Kidney (tissue), 14 donors: Measurements from ENCODE around the gene PLN. TPM values are rescaled to one million over a fixed set of nuclear protein-coding genes. Genes with fewer than 3 reads are reported as not detected.
A peak's percentile ranks its signal among the peaks of the same experiment; 100 is the strongest.

Source experiments
- DNase-seq, 5 donors: peaks; one replicate each; pipeline ENCODE4 v3.0.0-alpha.2; 2013 to 2020
- FAIRE-seq: peaks from 2 replicates; lab custom pipeline; 2012; peaks lifted over from hg19 to GRCh38; lab: Jason Lieb, UNC
- H3K27ac ChIP-seq, 2 donors: one replicate each; pipeline ENCODE4 v1.7.0; 2013; ENCODE audit warnings: low read depth in 2 of 2, low read length in 2 of 2, inconsistent platforms in 1 of 2
- H3K27me3 ChIP-seq: one replicate; pipeline ENCODE4 v1.7.1; 2013; ENCODE audit warnings: low read length, inconsistent platforms; ENCODE audit not compliant: control insufficient read depth, insufficient read depth
- H3K36me3 ChIP-seq, 3 donors: one replicate each; pipeline versions ENCODE4 v1.7.0 to v1.7.1; 2013; ENCODE audit warnings: low read length in 3 of 3, control low read depth in 1 of 3, inconsistent platforms in 1 of 3; ENCODE audit not compliant: insufficient read depth in 3 of 3, control insufficient read depth in 2 of 3
- H3K4me1 ChIP-seq, 3 donors: one replicate each; pipeline versions ENCODE4 v1.7.0 to v1.7.1; 2013; ENCODE audit warnings: low read length in 3 of 3, inconsistent platforms in 1 of 3, low read depth in 1 of 3; ENCODE audit not compliant: control insufficient read depth in 2 of 3, insufficient read depth in 2 of 3
- H3K4me3 ChIP-seq, 3 donors: one replicate each; pipeline versions ENCODE4 v1.7.0 to v1.8.1; 2013; ENCODE audit warnings: low read length in 3 of 3, control low read depth in 1 of 3, inconsistent platforms in 1 of 3
- H3K9ac ChIP-seq, 3 donors: one replicate each; pipeline versions ENCODE4 v1.7.0 to v1.7.1; 2013; ENCODE audit warnings: low read length in 3 of 3, control low read depth in 1 of 3, inconsistent platforms in 1 of 3
- H3K9me3 ChIP-seq, 3 donors: one replicate each; pipeline versions ENCODE4 v1.7.0 to v1.7.1; 2013; ENCODE audit warnings: low read length in 3 of 3, control low read depth in 1 of 3, inconsistent platforms in 1 of 3; ENCODE audit not compliant: control insufficient read depth in 2 of 3, insufficient read depth in 1 of 3
- CTCF ChIP-seq: IDR thresholded peaks from 3 replicates; pipeline ENCODE4 v1.5.1; 2012; ENCODE audit warnings: mild to moderate bottlenecking, moderate library complexity, borderline replicate concordance; ENCODE audit not compliant: insufficient read depth; ENCODE audit errors: extremely low read depth
- intact Hi-C: fragments of 100-400 bp; cut with DNase I; formaldehyde crosslinking; loops from one replicate; pipeline ENCODE4 v1.11.1; 2022
- polyA plus RNA-seq: library from polyadenylated mRNA; stranded (reverse); fragments of 350-450 nt; fragmentation: Illumina TruSeq; extraction: RNeasy Lipid Tissue Mini Kit (QIAGEN cat#74804); gene quantifications from one replicate; pipeline ENCODE4 v1.2.3, GENCODE V29; 2014; ENCODE audit warnings: low read depth, low replicate concordance; ENCODE audit not compliant: insufficient read depth
- total RNA-seq: library from RNA; stranded (reverse); fragmentation: NEBNext Ultra II Directional; extraction: Animal tissue kit (Norgen Biotek cat#: 25700); gene quantifications from one replicate; pipeline ENCODE4 v1.2.1, GENCODE V29; 2021
- donor health status: control.
- donor health status: control.
- donor health status: control.
- donor health status: control.
- donor health status: control.
- donor health status: DM: yes; HTN: yes; CAD: no.
- donor health status: Normal renal cell carcinoma (clear cell type).

Gene PLN
- total and polyA plus RNA-seq, 2 donors from 2014 or later = 22.7 to 47.2 TPM

- Histone ChIP-seq H3K4me1 (no peaks in the 10 kb centered on the region), H3K36me3 (no peaks in the 10 kb centered on the region), H3K9me3 (no peaks in the 10 kb centered on the region), H3K4me3 (no peak overlapping the region), H3K27me3 (no peaks in the 10 kb centered on the region), H3K9ac (no peak overlapping the region), H3K27ac (peak overlapping the region in 1 of 2 donors; percentile 32)
- DNase-seq (peak in 1 of 5 donors; percentile 17), FAIRE-seq (no peak)
- intact Hi-C loops = no loop called here
- no peak for TF ChIP-seq CTCF
These were observed 10.5 kb upstream of the PLN start for GRCh38 chr6:118537574-118537973.

GRCh38 chr6:118542184-118542952 is 5.7 kb upstream of the PLN start:
- no peaks in the 10 kb centered on the region for H3K36me3 ChIP-seq
- no peak for TF ChIP-seq CTCF
- no peaks in the 10 kb centered on the region for H3K4me1 ChIP-seq
- H3K27me3 ChIP-seq = no peaks in the 10 kb centered on the region
- intact Hi-C loops = no loop called here
- FAIRE-seq = no peak
- no peak overlapping the region for H3K9ac ChIP-seq
- H3K9me3 ChIP-seq = no peaks in the 10 kb centered on the region
- no peak overlapping the region for H3K4me3 ChIP-seq
- no peak for DNase-seq
- H3K27ac ChIP-seq = no peak overlapping the region

GRCh38 chr6:118544105-118544504 is 4.0 kb upstream of the PLN start:
- Histone ChIP-seq H3K9me3 (no peaks in the 10 kb centered on the region), H3K27me3 (no peaks in the 10 kb centered on the region), H3K9ac (no peak overlapping the region), H3K4me1 (no peaks in the 10 kb centered on the region), H3K36me3 (no peaks in the 10 kb centered on the region), H3K27ac (no peak overlapping the region), H3K4me3 (no peak overlapping the region)
- intact Hi-C loops = no loop called here
- FAIRE-seq (no peak), DNase-seq (no peak)
- no peak for TF ChIP-seq CTCF
